ENCODE measurements around the gene CLEC16A. TPM values are rescaled to one million over a fixed set of nuclear protein-coding genes. Genes with fewer than 3 reads are reported as not detected.
A peak's percentile ranks its signal among the peaks of the same experiment; 100 is the strongest.

CLEC16A gene
- total and polyA plus RNA-seq, 4 donors = 14.3 to 44.4 (median 26.4) TPM

GRCh38 chr16:11111856-11112634 lies 167.7 kb downstream of the CLEC16A start:
- WGBS, 2 donors = 91 to 96% methylated on average over 9 of the region's 9 CpGs

GRCh38 chr16:11112723-11113348 lies 168.5 kb downstream of the CLEC16A start:
- ATAC-seq (ENCODE audit: insufficient read depth, low FRiP score) (no peak), DNase-seq (no peak)
- no peak overlapping the region for H3K4me3 ChIP-seq
- H3K4me1 ChIP-seq (ENCODE audit: control insufficient read depth in 5 of 5, insufficient read depth in 5 of 5, low read length in 5 of 5) = peaks cover 0 to 20% (median 6%) of the 10 kb centered on the region in 5 donors
- 93 to 95% methylated on average over 4 of the region's 4 CpGs for WGBS, 2 donors
- H3K27ac ChIP-seq (ENCODE audit: low read depth in 1 of 2, low read length in 1 of 2) = no peak overlapping the region
- no peak overlapping the region for H3K9ac ChIP-seq (ENCODE audit: insufficient read depth in 1 of 2, low read length in 2 of 2)
- TF ChIP-seq CTCF (IDR thresholded peaks at IDR 0.05; ENCODE audit: control extremely low read depth, extremely low read depth) = no peak
- H3K9me3 ChIP-seq (ENCODE audit: control insufficient read depth in 4 of 4, insufficient read depth in 3 of 4, low read length in 3 of 4) = peaks cover 0 to 6% (median 0%) of the 10 kb centered on the region in 4 donors
- H3K27me3 ChIP-seq (ENCODE audit: control insufficient read depth in 3 of 3, insufficient read depth in 3 of 3, low read length in 2 of 3) = no peaks in the 10 kb centered on the region
- peaks cover 0 to 2% (median 0%) of the 10 kb centered on the region in 4 donors for H3K36me3 ChIP-seq (ENCODE audit: control insufficient read depth in 4 of 4, insufficient read depth in 4 of 4, low read length in 4 of 4)

More at GRCh38 chr16:11111856-11112634, 167.7 kb downstream of the CLEC16A start:
- H3K36me3 ChIP-seq (ENCODE audit: control insufficient read depth in 4 of 4, insufficient read depth in 4 of 4, low read length in 4 of 4) = peaks cover 0 to 2% (median 0%) of the 10 kb centered on the region in 4 donors
- no peak for ATAC-seq (ENCODE audit: insufficient read depth, low FRiP score)
- no peak for DNase-seq
- TF ChIP-seq CTCF (IDR thresholded peaks at IDR 0.05; ENCODE audit: control extremely low read depth, extremely low read depth) = no peak
- H3K9ac ChIP-seq (ENCODE audit: insufficient read depth in 1 of 2, low read length in 2 of 2) = no peak overlapping the region
- H3K27ac ChIP-seq (ENCODE audit: low read depth in 1 of 2, low read length in 1 of 2) = no peak overlapping the region
- peaks cover 0 to 6% (median 0%) of the 10 kb centered on the region in 4 donors for H3K9me3 ChIP-seq (ENCODE audit: control insufficient read depth in 4 of 4, insufficient read depth in 3 of 4, low read length in 3 of 4)
- H3K27me3 ChIP-seq (ENCODE audit: control insufficient read depth in 3 of 3, insufficient read depth in 3 of 3, low read length in 2 of 3) = no peaks in the 10 kb centered on the region
- H3K4me1 ChIP-seq (ENCODE audit: control insufficient read depth in 5 of 5, insufficient read depth in 5 of 5, low read length in 5 of 5) = peaks cover 0 to 27% (median 14%) of the 10 kb centered on the region in 5 donors
- no peak overlapping the region for H3K4me3 ChIP-seq

- H3K36me3 ChIP-seq (ENCODE audit: control insufficient read depth in 4 of 4, insufficient read depth in 4 of 4, low read length in 4 of 4) = peaks cover 0 to 2% (median 0%) of the 10 kb centered on the region in 4 donors
- H3K9ac ChIP-seq (ENCODE audit: insufficient read depth in 1 of 2, low read length in 2 of 2) = no peak overlapping the region
- H3K27me3 ChIP-seq (ENCODE audit: control insufficient read depth in 3 of 3, insufficient read depth in 3 of 3, low read length in 2 of 3) = no peaks in the 10 kb centered on the region
- DNase-seq (peak in 1 of 3 donors; percentile 6), ATAC-seq (ENCODE audit: insufficient read depth, low FRiP score) (no peak)
- 35 to 72% methylated on average over 15 of the region's 15 CpGs for WGBS, 2 donors
- TF ChIP-seq CTCF (IDR thresholded peaks at IDR 0.05; ENCODE audit: control extremely low read depth, extremely low read depth) = no peak
- peaks cover 0 to 14% (median 6%) of the 10 kb centered on the region in 5 donors for H3K4me1 ChIP-seq (ENCODE audit: control insufficient read depth in 5 of 5, insufficient read depth in 5 of 5, low read length in 5 of 5)
- peak overlapping the region in 1 of 2 donors; percentile 20 for H3K27ac ChIP-seq (ENCODE audit: low read depth in 1 of 2, low read length in 1 of 2)
- H3K9me3 ChIP-seq (ENCODE audit: control insufficient read depth in 4 of 4, insufficient read depth in 3 of 4, low read length in 3 of 4) = peaks cover 0 to 6% (median 0%) of the 10 kb centered on the region in 4 donors
- H3K4me3 ChIP-seq = no peak overlapping the region
These were observed 170.2 kb downstream of the CLEC16A start for GRCh38 chr16:11114366-11115164.

Measured in lung (tissue), 12 donors.